ENCODE results near the gene PMS2.
"Not testable (repeated sequence)": the region's sequence is repeated elsewhere in the genome, so short reads cannot be mapped to it uniquely, and the experiment has no call there.

- TF ChIP-seq CTCF (IDR thresholded peaks at IDR 0.05); POLR2A (IDR thresholded peaks at IDR 0.05; ENCODE audit: low read depth); POLR2AphosphoS5 (IDR thresholded peaks at IDR 0.05); EP300 (IDR thresholded peaks at IDR 0.05): not testable (repeated sequence)
Observed at GRCh38 chr7:5970347-5970911, 38.4 kb downstream of the PMS2 start, which contains the start of gene RSPH10B.
